SK-N-SH (cell line): ENCODE data around the gene LCP2. TPM values are rescaled to one million over a fixed set of nuclear protein-coding genes. Genes with fewer than 3 reads are reported as not detected.

Experiments used
- CTCF ChIA-PET: fragments of 300-600, 350-600 bp; formaldehyde crosslinking; extraction: SDS; loops from one replicate; lab custom pipeline; 2021; lab: Yijun Ruan, JAX
- POLR2A ChIA-PET: fragments of 350-600 bp; sonication (Branson Sonifier 250); formaldehyde crosslinking; extraction: SDS; loops from one replicate; lab custom pipeline; 2020; ENCODE audit warnings: antibody characterized with exemption, inconsistent platforms; lab: Yijun Ruan, JAX
- DNase-seq: peaks from one replicate; pipeline ENCODE4 v3.0.0; 2012
- H2AFZ ChIP-seq: fragments of 200-600 bp; sonication (generic); 2 replicates; pipeline ENCODE4 v1.8.1; 2016; ENCODE audit warnings: antibody characterized with exemption, mild to moderate bottlenecking, low read depth
- H3F3A ChIP-seq: fragments of 200-600 bp; sonication (generic); replicated peaks from 2 replicates; pipeline ENCODE3; 2016; ENCODE audit warnings: antibody characterized with exemption, mild to moderate bottlenecking; ENCODE audit not compliant: insufficient read depth
- H3K27ac ChIP-seq, 2 experiments: fragments of 200-500 bp in 1 of 2; fragments of 200-600 bp in 1 of 2; sonication (Bioruptor generic) in 1 of 2; sonication (generic), shearing (Covaris generic) in 1 of 2; 2 replicates each; pipeline versions ENCODE4 v1.5.1 to v1.6.1; 2014 to 2016; ENCODE audit warnings: low read depth in 2 of 2, inconsistent platforms in 1 of 2, low read length in 1 of 2, mild to moderate bottlenecking in 1 of 2, mixed read lengths in 1 of 2
- H3K27me3 ChIP-seq: fragments of 200-600 bp; sonication (generic), shearing (Covaris generic); 2 replicates; pipeline ENCODE4 v1.6.1; 2016; ENCODE audit warnings: mixed run types; ENCODE audit not compliant: insufficient read depth
- H3K36me3 ChIP-seq, 2 experiments: fragments of 200-500 bp in 1 of 2; fragments of 200-600 bp in 1 of 2; sonication (Bioruptor generic) in 1 of 2; sonication (generic) in 1 of 2; replicated peaks in 1 of 2; 2 replicates each; pipeline versions ENCODE3 to v1.5.1; 2014 to 2016; ENCODE audit warnings: low read length in 1 of 2, mild to moderate bottlenecking in 1 of 2; ENCODE audit not compliant: insufficient read depth in 2 of 2, control insufficient read depth in 1 of 2
- H3K4me1 ChIP-seq, 2 experiments: fragments of 200-500 bp in 1 of 2; fragments of 200-600 bp in 1 of 2; sonication (Bioruptor generic) in 1 of 2; sonication (generic), shearing (Covaris generic) in 1 of 2; 2 replicates each; pipeline versions ENCODE4 v1.5.1 to v1.6.1; 2014 to 2016; ENCODE audit warnings: low read depth in 1 of 2, low read length in 1 of 2, mixed run types in 1 of 2; ENCODE audit not compliant: insufficient read depth in 2 of 2, control insufficient read depth in 1 of 2
- H3K4me2 ChIP-seq: fragments of 200-600 bp; sonication (generic), shearing (Covaris generic); 2 replicates; pipeline ENCODE4 v1.6.1; 2017; ENCODE audit warnings: mixed run types
- H3K4me3 ChIP-seq, 2 experiments: fragments of 200-500 bp in 1 of 2; fragments of 200-600 bp in 1 of 2; sonication (Bioruptor generic) in 1 of 2; sonication (generic), shearing (Covaris generic) in 1 of 2; 2 replicates each; pipeline versions ENCODE4 v1.5.1 to v1.8.1; 2014 to 2016; ENCODE audit warnings: low read depth in 2 of 2, inconsistent platforms in 1 of 2, low read length in 1 of 2, mild to moderate bottlenecking in 1 of 2, mixed read lengths in 1 of 2, moderate library complexity in 1 of 2
- H3K79me2 ChIP-seq: fragments of 200-600 bp; sonication (generic); 2 replicates; pipeline ENCODE4 v1.8.1; 2017; ENCODE audit warnings: mild to moderate bottlenecking; ENCODE audit not compliant: insufficient read depth
- H3K9ac ChIP-seq: fragments of 200-600 bp; sonication (generic); 2 replicates; pipeline ENCODE4 v1.6.1; 2017; ENCODE audit warnings: mixed run types
- H3K9me2 ChIP-seq: fragments of 200-600 bp; sonication (generic); 2 replicates; pipeline ENCODE4 v1.6.1; 2017; ENCODE audit warnings: mixed run types
- H3K9me3 ChIP-seq: fragments of 200-600 bp; sonication (generic); 2 replicates; pipeline ENCODE4 v1.6.1; 2017; ENCODE audit warnings: mixed run types, mild to moderate bottlenecking, moderate library complexity
- H4K20me1 ChIP-seq: fragments of 200-600 bp; sonication (generic); 2 replicates; pipeline ENCODE4 v1.6.1; 2017; ENCODE audit warnings: mild to moderate bottlenecking, mixed run types; ENCODE audit not compliant: insufficient read depth
- CHD2 ChIP-seq: fragments of 150-350 bp; IDR thresholded peaks from 2 replicates; pipeline ENCODE4 v1.6.1; 2018; ENCODE audit warnings: low read length; ENCODE audit not compliant: partially characterized antibody
- CTCF ChIP-seq: fragments of 200-600 bp; sonication (generic); IDR thresholded peaks from 2 replicates; pipeline ENCODE4 v1.6.1; 2017; ENCODE audit warnings: antibody characterized with exemption, mild to moderate bottlenecking, moderate library complexity
- FOXJ3 ChIP-seq: sonication (generic); formaldehyde crosslinking; IDR thresholded peaks from 2 replicates; pipeline ENCODE4 v1.5.1; 2020; ENCODE audit warnings: mild to moderate bottlenecking, missing genetic modification reagents
- JUND ChIP-seq: IDR thresholded peaks from 2 replicates; pipeline ENCODE4 v1.4.0; 2012
- NFIC ChIP-seq: IDR thresholded peaks from 2 replicates; pipeline ENCODE4 v1.4.0; 2012; ENCODE audit warnings: borderline replicate concordance
- RAD21 ChIP-seq: IDR thresholded peaks from 2 replicates; pipeline ENCODE4 v1.6.1; 2012; ENCODE audit warnings: mild to moderate bottlenecking, low read length
- RCOR1 ChIP-seq: fragments of 150-350 bp; IDR thresholded peaks from 2 replicates; pipeline ENCODE4 v1.6.1; 2017; ENCODE audit warnings: antibody characterized with exemption, low read length
- SMC3 ChIP-seq: IDR thresholded peaks from 2 replicates; pipeline ENCODE4 v1.6.1; 2012; ENCODE audit warnings: low read depth, low read length, improper control_type of control experiment
- TAF1 ChIP-seq: IDR thresholded peaks from 2 replicates; pipeline ENCODE4 v1.6.1; 2012; ENCODE audit warnings: low read depth, mild to moderate bottlenecking, low read length, moderate library complexity, borderline replicate concordance
- USF2 ChIP-seq: fragments of 150-350 bp; IDR thresholded peaks from 2 replicates; pipeline ENCODE4 v1.6.1; 2017; ENCODE audit warnings: antibody characterized with exemption, low read length, low read depth, borderline replicate concordance
- WGBS: methylation state at CpG from one replicate; pipeline ENCODE4 v1.1.6; 2017; ENCODE audit warnings: low lambda C conversion rate; 5-methylcytosine and 5-hydroxymethylcytosine counted together
- polyA plus RNA-seq, 3 experiments: library from polyadenylated mRNA; depleted of rRNA; stranded (reverse); fragments of >200 nt; gene quantifications; 2 replicates each; pipeline ENCODE4 v1.2.3, GENCODE V29; 2012

The LCP2 gene
- polyA plus RNA-seq, 1 of the 3 experiments (the other 2 are of a cell fraction), result not detected

- H3K9me3 ChIP-seq, result no peaks in the 10 kb centered on the region
- POLR2A ChIA-PET, result no interaction called here
- H4K20me1 ChIP-seq, result no peaks in the 10 kb centered on the region
- H3K4me1 ChIP-seq, result peaks cover 0 to 15% of the 10 kb centered on the region in 2 experiments; a peak in 1 of 4 replicates
- TF ChIP-seq CHD2 (no peak), NFIC (no peak), CTCF (peak; percentile 75), SMC3 (peak; percentile 92), USF2 (no peak), TAF1 (no peak), RAD21 (peak; percentile 98)
- TF ChIP-seq, all 33 proteins: peak for 3
- no peaks in the 10 kb centered on the region for H3K79me2 ChIP-seq
- DNase-seq, result peak; percentile 57
- H3K9ac ChIP-seq, result no peak overlapping the region
- no peak overlapping the region for H3K4me2 ChIP-seq
- H3K27ac ChIP-seq, result no peak overlapping the region
- H3F3A ChIP-seq, result peaks cover 9% of the 10 kb centered on the region
- CTCF ChIA-PET, result interaction anchor here (0.5 to 8.3 kb wide), 45 partner anchors 9 to 1765 kb away, joined by 3 to 143 read pairs (median 4); partner anchors contain the start of gene DOCK2
- H3K36me3 ChIP-seq, result no peaks in the 10 kb centered on the region
- no peak overlapping the region; a peak in 1 of 4 replicates for H3K4me3 ChIP-seq
- H3K9me2 ChIP-seq, result no peaks in the 10 kb centered on the region
- no peak overlapping the region for H2AFZ ChIP-seq
- no peaks in the 10 kb centered on the region for H3K27me3 ChIP-seq
These were observed 81.2 kb downstream of the LCP2 start for GRCh38 chr5:170216257-170216864.

- DNase-seq, result no peak
- WGBS, result 9% methylated on average over 1 of the region's 1 CpG
- H2AFZ ChIP-seq, result no peak overlapping the region
These were observed 85.8 kb downstream of the LCP2 start for GRCh38 chr5:170211575-170212334.

More at GRCh38 chr5:170211575-170212334, 85.8 kb downstream of the LCP2 start:
- Histone ChIP-seq H3K27ac (no peak overlapping the region), H3K9me2 (no peaks in the 10 kb centered on the region), H3K4me2 (no peak overlapping the region), H3F3A (no peaks in the 10 kb centered on the region), H3K9ac (no peak overlapping the region), H4K20me1 (no peaks in the 10 kb centered on the region), H3K9me3 (no peaks in the 10 kb centered on the region; the same call in 1 of the 2 replicates), H3K36me3 (no peaks in the 10 kb centered on the region), H3K4me3 (no peak overlapping the region), H3K27me3 (no peaks in the 10 kb centered on the region), H3K4me1 (no peaks in the 10 kb centered on the region), H3K79me2 (no peaks in the 10 kb centered on the region)
- no peak for TF ChIP-seq JUND
- TF ChIP-seq FOXJ3 (CRISPR knock-in tag), result no peak
- TF ChIP-seq RCOR1, result no peak
- CTCF ChIA-PET, result interaction anchor here (1.1 to 6.7 kb wide), 4 partner anchors 14 to 510 kb away, joined by 3 to 53 read pairs (median 14); no protein-coding TSS in a partner anchor
- POLR2A ChIA-PET, result no interaction called here
